ENCODE measurements around the gene COL6A2.

GRCh38 chr21:46095814-46096595 lies 1.9 kb upstream of the COL6A2 start:
- TF ChIP-seq CEBPB (IDR thresholded peaks at IDR 0.05) (no peak), YY1 (IDR thresholded peaks at IDR 0.05; ENCODE audit: low read depth) (no peak), REST (IDR thresholded peaks at IDR 0.05; ENCODE audit: low read depth) (no peak), TAF1 (IDR thresholded peaks at IDR 0.05; ENCODE audit: low read depth) (no peak), TEAD4 (IDR thresholded peaks at IDR 0.05) (no peak), CREB1 (IDR thresholded peaks at IDR 0.05; ENCODE audit: low read depth) (no peak), FOXM1 (IDR thresholded peaks at IDR 0.05; ENCODE audit: borderline replicate concordance, low read depth) (no peak), RAD21 (IDR thresholded peaks at IDR 0.05; ENCODE audit: low read depth) (no peak), EGR1 (IDR thresholded peaks at IDR 0.05) (no peak), EP300 (IDR thresholded peaks at IDR 0.05; ENCODE audit: borderline replicate concordance) (no peak), NFIC (IDR thresholded peaks at IDR 0.05) (no peak), MAX (IDR thresholded peaks at IDR 0.05) (no peak), ZBTB7A (IDR thresholded peaks at IDR 0.05; ENCODE audit: low read depth) (no peak)
- TF ChIP-seq, protein P1, sequence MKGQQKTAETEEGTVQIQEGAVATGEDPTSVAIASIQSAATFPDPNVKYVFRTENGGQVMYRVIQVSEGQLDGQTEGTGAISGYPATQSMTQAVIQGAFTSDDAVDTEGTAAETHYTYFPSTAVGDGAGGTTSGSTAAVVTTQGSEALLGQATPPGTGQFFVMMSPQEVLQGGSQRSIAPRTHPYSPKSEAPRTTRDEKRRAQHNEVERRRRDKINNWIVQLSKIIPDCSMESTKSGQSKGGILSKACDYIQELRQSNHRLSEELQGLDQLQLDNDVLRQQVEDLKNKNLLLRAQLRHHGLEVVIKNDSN (IDR thresholded peaks at IDR 0.05): no peak

All from Ishikawa (cell line).